C4-2B (cell line): Measurements from ENCODE around the gene MRI1.

Experiments used
- CTCF ChIP-seq: fragments of 450-650 bp; conservative IDR thresholded peaks from 2 replicates; pipeline ENCODE4 v1.5.1; 2017; ENCODE audit warnings: mild to moderate bottlenecking
- ZFX ChIP-seq: fragments of 450-650 bp; IDR thresholded peaks from 2 replicates; pipeline ENCODE4 v1.6.1; 2017

- TF ChIP-seq CTCF = no peak
- no peak for TF ChIP-seq ZFX
Observed at GRCh38 chr19:13717194-13717643, 47.1 kb upstream of the MRI1 start.
